NT2/D1 (cell line): ENCODE data around the gene PDZD8.

Source experiments
- YY1 ChIP-seq: IDR thresholded peaks from 2 replicates; pipeline ENCODE4 v1.6.1; 2011; ENCODE audit not compliant: insufficient read length, insufficient read depth
- ZNF274 ChIP-seq: IDR thresholded peaks from 2 replicates; pipeline ENCODE4 v1.6.1; 2011; ENCODE audit warnings: mild to moderate bottlenecking, low read depth, low read length

- TF ChIP-seq ZNF274, result no peak
- no peak for TF ChIP-seq YY1
Measured at GRCh38 chr10:117327262-117327661, 48.0 kb downstream of the PDZD8 start.
